ENCODE results near the gene TOMM70.
"Not testable (repeated sequence)": the region's sequence is repeated elsewhere in the genome, so short reads cannot be mapped to it uniquely, and the experiment has no call there.

TOMM70 gene

GRCh38 chr3:100400780-100401673 lies at the start of gene TOMM70, which contains the start of gene LNP1:
TSS of gene TOMM70 (minus strand) at chr3:100401089. CDS start at chr3:100400949, 140 bp downstream.
TSS of gene LNP1 (plus strand) at chr3:100401539. CDS start at chr3:100429730, 28,191 bp downstream.
- peak; percentile 90 for DNase-seq (ENCODE audit: low read depth)

- no peak for DNase-seq (ENCODE audit: low read depth)
Measured at GRCh38 chr3:100449214-100449613, 48.3 kb upstream of the TOMM70 start.

- DNase-seq (ENCODE audit: low read depth) = no peak
Measured at GRCh38 chr3:100448079-100448478, 47.2 kb upstream of the TOMM70 start.

- DNase-seq (ENCODE audit: low read depth) = not testable (repeated sequence)
Measured at GRCh38 chr3:100447067-100447466, 46.2 kb upstream of the TOMM70 start.

- DNase-seq (ENCODE audit: low read depth) = no peak
Measured at GRCh38 chr3:100443690-100444089, 42.8 kb upstream of the TOMM70 start.

- no peak for DNase-seq (ENCODE audit: low read depth)
Measured at GRCh38 chr3:100440895-100441294, 40.0 kb upstream of the TOMM70 start.

- no peak for DNase-seq (ENCODE audit: low read depth)
Measured at GRCh38 chr3:100438623-100438974, 37.7 kb upstream of the TOMM70 start.

GRCh38 chr3:100437721-100438622 lies 37.1 kb upstream of the TOMM70 start:
- no peak for DNase-seq (ENCODE audit: low read depth)

- DNase-seq (ENCODE audit: low read depth) = no peak
Measured at GRCh38 chr3:100436951-100437350, 36.1 kb upstream of the TOMM70 start.

- no peak for DNase-seq (ENCODE audit: low read depth)
Measured at GRCh38 chr3:100429187-100429716, 28.4 kb upstream of the TOMM70 start.

- DNase-seq (ENCODE audit: low read depth) = no peak
Measured at GRCh38 chr3:100427699-100428098, 26.8 kb upstream of the TOMM70 start.

GRCh38 chr3:100426067-100426682 lies 25.3 kb upstream of the TOMM70 start:
- DNase-seq (ENCODE audit: low read depth) = no peak

- no peak for DNase-seq (ENCODE audit: low read depth)
Measured at GRCh38 chr3:100425316-100425715, 24.4 kb upstream of the TOMM70 start.

GRCh38 chr3:100424261-100424660 lies 23.4 kb upstream of the TOMM70 start:
- DNase-seq (ENCODE audit: low read depth) = no peak

- no peak for DNase-seq (ENCODE audit: low read depth)
Measured at GRCh38 chr3:100423611-100424010, 22.7 kb upstream of the TOMM70 start.

GRCh38 chr3:100420885-100421284 lies 20.0 kb upstream of the TOMM70 start:
- no peak for DNase-seq (ENCODE audit: low read depth)

GRCh38 chr3:100419406-100419805 lies 18.5 kb upstream of the TOMM70 start:
- DNase-seq (ENCODE audit: low read depth) = no peak

- DNase-seq (ENCODE audit: low read depth) = no peak
Measured at GRCh38 chr3:100416863-100417262, 16.0 kb upstream of the TOMM70 start.

- DNase-seq (ENCODE audit: low read depth) = no peak
Measured at GRCh38 chr3:100416176-100416575, 15.3 kb upstream of the TOMM70 start.

GRCh38 chr3:100413613-100414012 lies 12.7 kb upstream of the TOMM70 start:
- DNase-seq (ENCODE audit: low read depth) = no peak

GRCh38 chr3:100412912-100413590 lies 12.2 kb upstream of the TOMM70 start:
- no peak for DNase-seq (ENCODE audit: low read depth)
